GM23248 (cell line): ENCODE results near the gene GNPNAT1.

Source experiments
- EZH2 ChIP-seq: fragments of 200-600 bp; sonication (generic); IDR thresholded peaks from 2 replicates; pipeline ENCODE4 v1.6.1; 2018; ENCODE audit warnings: antibody characterized with exemption, mild to moderate bottlenecking; ENCODE audit not compliant: insufficient read depth, poor library complexity, severe bottlenecking
- EZH2phosphoT487 ChIP-seq: fragments of 200-600 bp; sonication (generic); IDR thresholded peaks from 2 replicates; pipeline ENCODE4 v1.6.1; 2018; ENCODE audit warnings: antibody characterized with exemption, moderate library complexity, mild to moderate bottlenecking, low read depth; ENCODE audit not compliant: insufficient read depth

DNA sequence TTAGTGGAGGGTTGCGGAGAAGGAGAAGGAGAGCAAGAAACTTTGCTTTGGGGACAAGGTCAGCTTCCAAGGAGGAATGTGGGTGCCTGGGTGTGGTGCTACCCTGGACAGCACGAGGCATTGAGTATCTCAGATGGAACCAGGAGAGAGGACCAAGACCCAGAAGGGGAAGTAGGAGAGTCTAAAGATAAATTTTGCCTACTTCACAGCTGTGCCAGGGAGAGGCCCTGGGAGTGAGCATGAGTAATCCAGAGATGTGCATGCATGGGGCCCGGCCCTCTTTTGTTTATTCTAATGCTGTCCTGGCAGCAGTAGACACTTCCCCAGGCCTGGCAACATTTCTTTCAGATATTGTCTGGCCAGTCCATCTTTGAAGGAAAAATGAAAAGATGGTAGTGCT is 49.5 kb upstream of the GNPNAT1 start:
- TF ChIP-seq EZH2 (no peak), EZH2phosphoT487 (no peak)
